NCI-H2029 (cell line): ENCODE results near the gene PID1.
A peak's percentile ranks its signal among the peaks of the same experiment; 100 is the strongest.
"Not testable (repeated sequence)": the region's sequence is repeated elsewhere in the genome, so short reads cannot be mapped to it uniquely, and the experiment has no call there.

Experiments used
- DNase-seq: peaks from one replicate; lab custom pipeline; 2025; lab: John Stamatoyannopoulos, UW

Gene PID1

GRCh38 chr2:229111744-229112143 lies 159.3 kb downstream of the PID1 start:
- DNase-seq: no peak

- no peak for DNase-seq
These were observed 161.9 kb downstream of the PID1 start for GRCh38 chr2:229109195-229109594.

GRCh38 chr2:229107601-229108000 lies 163.5 kb downstream of the PID1 start:
- no peak for DNase-seq

GRCh38 chr2:229104974-229105387 lies 166.1 kb downstream of the PID1 start:
- no peak for DNase-seq

- DNase-seq: no peak
These were observed 167.1 kb downstream of the PID1 start for GRCh38 chr2:229104025-229104424.

- no peak for DNase-seq
These were observed 169.8 kb downstream of the PID1 start for GRCh38 chr2:229101314-229101713.

GRCh38 chr2:229099231-229099630 lies 171.9 kb downstream of the PID1 start:
- DNase-seq: no peak

GRCh38 chr2:229098801-229099200 lies 172.3 kb downstream of the PID1 start:
- DNase-seq: no peak

- DNase-seq: no peak
These were observed 174.5 kb downstream of the PID1 start for GRCh38 chr2:229096409-229097066.

GRCh38 chr2:229095472-229095871 lies 175.6 kb downstream of the PID1 start:
- DNase-seq: no peak

GRCh38 chr2:229090225-229090624 lies 180.9 kb downstream of the PID1 start:
- DNase-seq: no peak

GRCh38 chr2:229089776-229090175 lies 181.3 kb downstream of the PID1 start:
- no peak for DNase-seq

- no peak for DNase-seq
These were observed 182.0 kb downstream of the PID1 start for GRCh38 chr2:229088966-229089700.

- DNase-seq: no peak
These were observed 182.6 kb downstream of the PID1 start for GRCh38 chr2:229088517-229088913.

GRCh38 chr2:229087843-229088516 lies 183.1 kb downstream of the PID1 start:
- DNase-seq: no peak

GRCh38 chr2:229087267-229087666 lies 183.8 kb downstream of the PID1 start:
- DNase-seq: no peak

- DNase-seq: no peak
These were observed 185.6 kb downstream of the PID1 start for GRCh38 chr2:229085439-229085838.

- DNase-seq: no peak
These were observed 186.6 kb downstream of the PID1 start for GRCh38 chr2:229084447-229084846.

- DNase-seq: peak; percentile 94
These were observed 187.3 kb downstream of the PID1 start for GRCh38 chr2:229083606-229084340.

- DNase-seq: peak; percentile 12
These were observed 189.7 kb downstream of the PID1 start for GRCh38 chr2:229081411-229081810.

- DNase-seq: no peak
These were observed 190.9 kb downstream of the PID1 start for GRCh38 chr2:229080172-229080571.

- not testable (repeated sequence) for DNase-seq
These were observed 194.2 kb downstream of the PID1 start for GRCh38 chr2:229076886-229077285.
